Type B pancreatic cell (in vitro differentiated cells): ENCODE measurements around the gene TSPOAP1. TPM values are rescaled to one million over a fixed set of nuclear protein-coding genes. Genes with fewer than 3 reads are reported as not detected.

ENCODE experiments used
- DNase-seq: peaks from one replicate; pipeline ENCODE4 v3.0.0; 2021; ENCODE audit warnings: mixed read lengths; ENCODE audit not compliant: unreplicated experiment; ENCODE audit errors: extremely low spot score
- H3K27ac Mint-ChIP-seq: 2 replicates; pipeline ENCODE4 v1.8.0; 2021; ENCODE audit warnings: mild to moderate bottlenecking, mixed read lengths
- H3K27me3 Mint-ChIP-seq: 2 replicates; pipeline ENCODE4 v1.8.0; 2021; ENCODE audit warnings: mixed read lengths
- H3K36me3 Mint-ChIP-seq: 2 replicates; pipeline ENCODE4 v1.8.0; 2021; ENCODE audit warnings: mixed read lengths
- H3K4me1 Mint-ChIP-seq: one replicate; pipeline ENCODE4 v1.8.0; 2021; ENCODE audit warnings: mixed read lengths; ENCODE audit not compliant: unreplicated experiment
- H3K4me3 Mint-ChIP-seq: 2 replicates; pipeline ENCODE4 v1.8.0; 2021; ENCODE audit warnings: mild to moderate bottlenecking, mixed read lengths
- H3K9me3 Mint-ChIP-seq: 2 replicates; pipeline ENCODE4 v1.8.0; 2021; ENCODE audit warnings: mixed read lengths
- total RNA-seq: library from RNA; stranded (reverse); gene quantifications from 2 replicates; pipeline ENCODE4 v1.2.1, GENCODE V29; 2021; ENCODE audit warnings: low replicate concordance
- TF ChIP-seq, protein P1 (sequence below): fragments of 200-600 bp; sonication (generic); conservative IDR thresholded peaks from 2 replicates; pipeline ENCODE4 v1.5.0; 2021; ENCODE audit warnings: antibody characterized with exemption, mild to moderate bottlenecking

TSPOAP1 gene
- total RNA-seq, 1 donor from 2014 or later, result 18.4 TPM

DNA sequence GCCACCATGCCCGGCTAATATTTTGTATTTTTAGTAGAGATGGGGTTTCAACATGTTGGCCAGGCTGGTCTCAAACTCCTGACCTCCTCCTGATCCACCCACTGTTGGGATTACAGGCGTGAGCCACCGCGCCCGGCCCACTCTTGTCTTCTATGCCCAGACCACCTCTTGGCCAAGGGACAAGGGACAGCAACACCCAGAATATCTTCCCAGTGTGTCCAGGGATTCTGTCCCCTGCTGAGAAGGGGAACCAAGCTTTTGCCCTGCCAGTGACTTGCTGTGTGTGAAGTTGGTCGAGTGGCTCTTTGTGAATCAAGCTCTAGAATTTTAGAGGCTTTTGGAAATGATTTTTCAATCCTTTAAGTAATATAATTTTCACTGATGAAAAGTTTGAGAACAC, 46.2 kb downstream of the TSPOAP1 start:
- no peaks in the 10 kb centered on the region for H3K9me3 Mint-ChIP-seq
- no peaks in the 10 kb centered on the region for H3K36me3 Mint-ChIP-seq
- no peak overlapping the region for H3K4me3 Mint-ChIP-seq
- H3K27me3 Mint-ChIP-seq, result peaks cover 33% of the 10 kb centered on the region
- no peaks in the 10 kb centered on the region for H3K4me1 Mint-ChIP-seq
- TF ChIP-seq, protein P1, sequence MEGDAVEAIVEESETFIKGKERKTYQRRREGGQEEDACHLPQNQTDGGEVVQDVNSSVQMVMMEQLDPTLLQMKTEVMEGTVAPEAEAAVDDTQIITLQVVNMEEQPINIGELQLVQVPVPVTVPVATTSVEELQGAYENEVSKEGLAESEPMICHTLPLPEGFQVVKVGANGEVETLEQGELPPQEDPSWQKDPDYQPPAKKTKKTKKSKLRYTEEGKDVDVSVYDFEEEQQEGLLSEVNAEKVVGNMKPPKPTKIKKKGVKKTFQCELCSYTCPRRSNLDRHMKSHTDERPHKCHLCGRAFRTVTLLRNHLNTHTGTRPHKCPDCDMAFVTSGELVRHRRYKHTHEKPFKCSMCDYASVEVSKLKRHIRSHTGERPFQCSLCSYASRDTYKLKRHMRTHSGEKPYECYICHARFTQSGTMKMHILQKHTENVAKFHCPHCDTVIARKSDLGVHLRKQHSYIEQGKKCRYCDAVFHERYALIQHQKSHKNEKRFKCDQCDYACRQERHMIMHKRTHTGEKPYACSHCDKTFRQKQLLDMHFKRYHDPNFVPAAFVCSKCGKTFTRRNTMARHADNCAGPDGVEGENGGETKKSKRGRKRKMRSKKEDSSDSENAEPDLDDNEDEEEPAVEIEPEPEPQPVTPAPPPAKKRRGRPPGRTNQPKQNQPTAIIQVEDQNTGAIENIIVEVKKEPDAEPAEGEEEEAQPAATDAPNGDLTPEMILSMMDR, result no peak
- DNase-seq, result no peak
- H3K27ac Mint-ChIP-seq, result no peak overlapping the region

DNA sequence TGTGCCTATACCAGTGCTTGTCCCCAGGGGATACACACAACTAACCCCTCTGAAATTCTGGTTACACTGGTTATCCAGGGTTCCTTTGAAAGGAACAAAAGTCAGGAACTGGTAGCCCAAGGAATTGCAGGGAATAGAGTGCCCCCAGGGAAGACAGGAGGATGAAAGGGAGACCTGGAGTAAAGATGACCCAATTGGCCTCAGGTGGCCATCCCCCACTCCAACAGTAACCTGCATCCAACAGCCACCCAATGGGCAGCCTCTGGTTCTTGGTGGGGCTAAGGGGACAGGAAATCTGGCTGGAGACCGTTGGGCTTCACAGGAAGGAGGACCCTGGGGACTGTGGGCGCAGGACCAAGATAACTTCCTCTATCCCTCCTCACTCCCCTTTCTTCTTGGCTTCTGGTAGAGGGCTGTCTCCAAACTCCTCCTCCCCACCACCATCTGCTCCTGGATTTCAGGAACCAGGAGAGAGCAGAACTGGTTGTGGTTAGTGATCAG, 47.0 kb downstream of the TSPOAP1 start:
- peaks cover 34% of the 10 kb centered on the region for H3K27me3 Mint-ChIP-seq
- TF ChIP-seq, protein P1, result no peak
- H3K27ac Mint-ChIP-seq, result no peak overlapping the region
- no peak for DNase-seq
- no peak overlapping the region for H3K4me3 Mint-ChIP-seq
- no peaks in the 10 kb centered on the region for H3K4me1 Mint-ChIP-seq
- no peaks in the 10 kb centered on the region for H3K9me3 Mint-ChIP-seq
- H3K36me3 Mint-ChIP-seq, result no peaks in the 10 kb centered on the region

DNA sequence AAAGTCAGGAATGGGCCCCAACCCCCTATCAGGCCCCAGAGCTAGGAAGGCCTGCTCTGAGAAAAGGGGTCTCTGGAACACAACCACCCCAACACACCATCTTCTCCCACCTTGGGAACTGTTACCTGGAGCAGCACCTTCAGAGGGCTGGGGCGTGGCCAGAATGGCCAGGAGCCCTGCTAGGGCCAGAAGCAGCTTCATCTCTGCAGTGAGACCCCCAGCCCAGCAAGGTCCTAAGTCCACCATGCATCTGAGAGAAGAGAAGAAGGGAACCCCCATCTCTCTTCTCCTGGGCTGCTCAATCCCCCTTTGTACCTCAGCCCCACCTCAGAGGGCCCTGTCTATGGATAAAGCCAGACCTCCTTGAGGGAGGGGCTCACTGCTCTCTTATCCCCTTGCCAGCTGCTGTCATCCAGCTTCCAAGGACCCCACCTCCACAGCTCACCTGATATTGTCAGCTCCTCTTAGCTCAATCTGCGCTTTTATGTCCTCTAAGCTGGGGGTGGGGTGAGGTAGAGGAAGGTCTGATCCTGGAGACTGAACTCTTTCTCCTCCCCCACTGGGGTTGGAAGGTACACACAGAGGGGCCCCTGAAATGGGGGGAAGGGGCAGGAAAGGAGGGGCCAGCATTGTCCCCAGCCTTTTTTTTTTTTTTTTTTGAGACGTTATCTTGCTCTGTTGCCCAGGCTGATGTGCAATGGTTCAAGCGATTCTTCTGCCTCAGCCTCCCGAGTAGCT, 47.9 kb downstream of the TSPOAP1 start, which contains the start of gene MPO:
MPO (minus strand) TSS at position 456 of the 738 bp plus-strand sequence; CDS start at position 279, 177 bp downstream.
- H3K4me3 Mint-ChIP-seq, result no peak within 1 kb of the TSS
- H3K27ac Mint-ChIP-seq, result no peak within 1 kb of the TSS
- peaks cover 40% of the 10 kb centered on the region for H3K27me3 Mint-ChIP-seq
- no peak for DNase-seq
- TF ChIP-seq, protein P1, result no peak
- H3K9me3 Mint-ChIP-seq, result no peaks in the 10 kb centered on the region
- no peaks in the 10 kb centered on the region for H3K4me1 Mint-ChIP-seq
- H3K36me3 Mint-ChIP-seq, result no peaks in the 10 kb centered on the region

DNA sequence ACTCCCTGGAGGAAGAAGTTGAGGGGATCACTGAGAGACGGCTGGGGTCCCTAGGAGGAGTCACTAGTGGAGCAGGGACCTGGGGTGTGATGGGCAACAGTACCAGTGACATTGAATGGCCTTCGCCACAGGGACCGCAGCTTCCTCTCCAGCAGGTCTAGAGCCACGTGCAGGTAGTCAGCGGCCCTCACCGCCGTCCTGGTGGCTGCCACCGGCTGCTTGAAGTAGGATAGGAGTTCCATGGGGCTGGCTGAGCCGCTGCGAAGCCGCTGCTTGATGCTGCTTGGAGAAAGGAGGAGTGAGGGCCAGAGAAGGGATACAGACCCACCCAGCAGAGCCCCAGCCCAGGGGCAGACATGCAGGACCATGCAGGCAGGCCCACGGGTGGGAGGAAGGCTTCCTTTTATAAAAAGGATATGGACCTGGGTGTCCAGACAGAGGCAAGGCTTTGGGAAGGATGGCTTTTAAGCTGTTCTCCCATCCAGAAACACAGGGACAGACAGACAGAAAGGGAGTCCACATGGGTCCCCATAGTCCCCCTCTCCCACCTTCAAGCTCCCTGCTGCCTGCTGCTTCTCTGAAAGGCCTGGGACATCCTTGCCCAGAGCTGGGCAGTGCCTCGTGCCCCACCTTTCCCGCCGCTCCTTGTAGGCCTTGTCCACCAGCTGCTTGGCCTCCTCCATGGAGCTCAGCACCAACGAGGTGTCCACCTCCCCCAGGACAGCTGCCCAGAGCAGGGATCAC, 48.7 kb downstream of the TSPOAP1 start:
- H3K36me3 Mint-ChIP-seq, result no peaks in the 10 kb centered on the region

DNA sequence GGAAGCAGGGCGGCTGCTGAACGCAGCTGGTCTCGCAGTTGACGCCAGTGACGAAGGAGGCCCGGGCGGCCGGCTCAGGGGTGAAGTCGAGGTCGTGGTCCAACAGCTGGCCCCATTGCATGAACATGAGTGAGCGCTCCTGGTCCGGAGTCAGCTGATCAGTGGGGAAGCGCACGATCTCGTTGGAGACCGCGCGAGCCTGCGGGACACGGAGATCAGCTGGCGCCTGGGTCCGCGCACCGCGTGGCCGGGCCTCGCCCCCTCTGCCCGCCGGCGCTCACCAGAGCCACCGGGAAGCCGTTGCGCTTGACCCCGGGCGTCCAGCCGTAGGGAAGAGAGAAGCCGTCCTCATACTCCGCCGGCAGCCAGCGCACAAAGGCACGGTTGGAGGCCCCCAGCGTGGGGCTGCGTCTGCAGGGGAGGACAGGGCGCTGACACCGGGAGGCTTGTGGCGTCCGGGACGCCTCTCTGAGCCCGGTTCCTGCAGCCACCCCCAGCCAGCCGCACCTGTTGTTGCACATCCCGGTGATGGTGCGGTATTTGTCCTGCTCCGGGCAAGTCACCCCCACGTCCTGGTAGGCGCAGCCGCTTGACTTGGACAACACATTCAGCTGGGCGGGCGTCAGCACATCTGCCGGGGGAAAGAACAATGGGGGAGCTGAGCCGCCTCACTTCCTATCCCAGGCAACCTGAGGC, 49.4 kb downstream of the TSPOAP1 start:
- Mint-ChIP-seq H3K27ac (no peak overlapping the region), H3K9me3 (no peaks in the 10 kb centered on the region), H3K27me3 (peaks cover 30% of the 10 kb centered on the region), H3K4me1 (no peaks in the 10 kb centered on the region), H3K4me3 (no peak overlapping the region), H3K36me3 (no peaks in the 10 kb centered on the region)
- TF ChIP-seq, protein P1, result no peak
- no peak for DNase-seq

More for the DNA sequence above, 48.7 kb downstream of the TSPOAP1 start:
- TF ChIP-seq, protein P1, result no peak
- Mint-ChIP-seq H3K27me3 (peaks cover 36% of the 10 kb centered on the region), H3K9me3 (no peaks in the 10 kb centered on the region), H3K27ac (no peak overlapping the region), H3K4me1 (no peaks in the 10 kb centered on the region), H3K4me3 (no peak overlapping the region)
- no peak for DNase-seq
